22Rv1 (cell line): ENCODE data around the gene KLF6.

Experiments used
- ZFX ChIP-seq: fragments of 450-650 bp; IDR thresholded peaks from 2 replicates; pipeline ENCODE4 v1.6.1; 2017; ENCODE audit warnings: antibody characterized with exemption, borderline replicate concordance
- TF ChIP-seq, protein P1 (sequence below): fragments of 450-650 bp; IDR thresholded peaks from 2 replicates; pipeline ENCODE4 v1.5.1; 2017; ENCODE audit warnings: mild to moderate bottlenecking

DNA sequence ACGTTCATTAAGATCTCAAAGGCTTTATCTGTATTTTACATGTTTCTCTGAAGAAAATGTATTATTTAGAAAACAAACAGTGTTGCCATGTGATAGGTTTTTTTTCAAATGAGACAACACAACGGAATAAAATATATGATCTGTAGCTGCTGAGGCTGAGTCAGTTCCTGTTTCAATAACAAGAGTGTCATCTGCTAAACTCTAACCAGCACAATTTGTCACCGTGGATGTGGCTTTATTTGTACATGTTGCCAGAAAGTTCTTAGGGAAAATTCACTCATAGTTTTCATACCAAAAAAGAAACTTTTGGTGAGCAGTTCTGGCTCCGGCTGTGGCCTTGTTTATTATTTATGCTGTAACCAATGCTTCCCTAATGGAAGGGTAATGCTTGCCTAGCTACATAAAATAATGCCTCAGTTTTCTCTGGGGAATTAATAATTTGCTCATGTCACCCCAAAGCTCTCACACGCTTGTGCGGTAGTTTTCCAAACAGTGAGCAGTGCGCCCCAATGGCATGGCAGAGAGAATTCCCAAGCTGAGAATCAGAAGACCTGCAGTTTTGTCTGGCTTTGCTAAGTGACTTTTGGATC is 20.3 kb upstream of the KLF6 start:
- TF ChIP-seq, protein P1, sequence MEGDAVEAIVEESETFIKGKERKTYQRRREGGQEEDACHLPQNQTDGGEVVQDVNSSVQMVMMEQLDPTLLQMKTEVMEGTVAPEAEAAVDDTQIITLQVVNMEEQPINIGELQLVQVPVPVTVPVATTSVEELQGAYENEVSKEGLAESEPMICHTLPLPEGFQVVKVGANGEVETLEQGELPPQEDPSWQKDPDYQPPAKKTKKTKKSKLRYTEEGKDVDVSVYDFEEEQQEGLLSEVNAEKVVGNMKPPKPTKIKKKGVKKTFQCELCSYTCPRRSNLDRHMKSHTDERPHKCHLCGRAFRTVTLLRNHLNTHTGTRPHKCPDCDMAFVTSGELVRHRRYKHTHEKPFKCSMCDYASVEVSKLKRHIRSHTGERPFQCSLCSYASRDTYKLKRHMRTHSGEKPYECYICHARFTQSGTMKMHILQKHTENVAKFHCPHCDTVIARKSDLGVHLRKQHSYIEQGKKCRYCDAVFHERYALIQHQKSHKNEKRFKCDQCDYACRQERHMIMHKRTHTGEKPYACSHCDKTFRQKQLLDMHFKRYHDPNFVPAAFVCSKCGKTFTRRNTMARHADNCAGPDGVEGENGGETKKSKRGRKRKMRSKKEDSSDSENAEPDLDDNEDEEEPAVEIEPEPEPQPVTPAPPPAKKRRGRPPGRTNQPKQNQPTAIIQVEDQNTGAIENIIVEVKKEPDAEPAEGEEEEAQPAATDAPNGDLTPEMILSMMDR = no peak
- TF ChIP-seq ZFX = no peak
